T-helper 1 cell treated with Interleukin-12 subunit alpha and Interleukin-12 subunit beta and Interleukin-4 antibody, amounts not matched to agents 30 μg/mL and 1 μg/mL, for 36 hours (primary cell): ENCODE data around the gene CLIC5.
A peak's percentile ranks its signal among the peaks of the same experiment; 100 is the strongest.

Experiments used
- H3K27ac Mint-ChIP-seq: one replicate; pipeline ENCODE4 v1.8.0; 2021; ENCODE audit warnings: mild to moderate bottlenecking, mixed read lengths
- H3K27me3 Mint-ChIP-seq: one replicate; pipeline ENCODE4 v1.8.0; 2021; ENCODE audit warnings: low read depth, mixed read lengths
- H3K36me3 Mint-ChIP-seq: one replicate; pipeline ENCODE4 v1.8.0; 2021; ENCODE audit warnings: low read depth, mixed read lengths
- H3K4me1 Mint-ChIP-seq: one replicate; pipeline ENCODE4 v1.8.0; 2021; ENCODE audit warnings: low read depth, mixed read lengths
- H3K4me3 Mint-ChIP-seq: one replicate; pipeline ENCODE4 v1.8.0; 2021; ENCODE audit warnings: mild to moderate bottlenecking, moderate library complexity, mixed read lengths
- H3K9me3 Mint-ChIP-seq: one replicate; pipeline ENCODE4 v1.8.0; 2021; ENCODE audit warnings: mixed read lengths

The CLIC5 gene

GRCh38 chr6:45837541-45838200, 178.0 kb downstream of the CLIC5 start:
- H3K27me3 Mint-ChIP-seq = no peaks in the 10 kb centered on the region
- no peaks in the 10 kb centered on the region for H3K9me3 Mint-ChIP-seq
- no peak overlapping the region for H3K27ac Mint-ChIP-seq
- H3K36me3 Mint-ChIP-seq = no peaks in the 10 kb centered on the region
- no peak overlapping the region for H3K4me3 Mint-ChIP-seq
- peaks cover 43% of the 10 kb centered on the region for H3K4me1 Mint-ChIP-seq

GRCh38 chr6:45836984-45837383, 178.7 kb downstream of the CLIC5 start:
- H3K27ac Mint-ChIP-seq = no peak overlapping the region
- H3K9me3 Mint-ChIP-seq = no peaks in the 10 kb centered on the region
- peaks cover 46% of the 10 kb centered on the region for H3K4me1 Mint-ChIP-seq
- H3K4me3 Mint-ChIP-seq = no peak overlapping the region
- no peaks in the 10 kb centered on the region for H3K36me3 Mint-ChIP-seq
- H3K27me3 Mint-ChIP-seq = no peaks in the 10 kb centered on the region

- no peaks in the 10 kb centered on the region for H3K9me3 Mint-ChIP-seq
- H3K4me3 Mint-ChIP-seq = no peak overlapping the region
- H3K27me3 Mint-ChIP-seq = no peaks in the 10 kb centered on the region
- no peak overlapping the region for H3K27ac Mint-ChIP-seq
- peaks cover 52% of the 10 kb centered on the region for H3K4me1 Mint-ChIP-seq
- H3K36me3 Mint-ChIP-seq = no peaks in the 10 kb centered on the region
Observed at GRCh38 chr6:45836438-45836824, 179.2 kb downstream of the CLIC5 start.

GRCh38 chr6:45835721-45836437, 179.8 kb downstream of the CLIC5 start:
- Mint-ChIP-seq H3K9me3 (no peaks in the 10 kb centered on the region), H3K4me1 (peaks cover 57% of the 10 kb centered on the region), H3K36me3 (no peaks in the 10 kb centered on the region), H3K27me3 (no peaks in the 10 kb centered on the region), H3K4me3 (no peak overlapping the region), H3K27ac (peak overlapping the region; percentile 51)

- Mint-ChIP-seq H3K27ac (peak overlapping the region; percentile 50), H3K36me3 (peaks cover 4% of the 10 kb centered on the region), H3K4me1 (peaks cover 57% of the 10 kb centered on the region), H3K4me3 (peak overlapping the region; percentile 74), H3K27me3 (no peaks in the 10 kb centered on the region), H3K9me3 (peaks cover 3% of the 10 kb centered on the region)
Observed at GRCh38 chr6:45832063-45832462, 183.6 kb downstream of the CLIC5 start.
